ENCODE measurements around the gene OGFOD3.

The OGFOD3 gene

GRCh38 chr17:82346342-82347300 lies 71.8 kb downstream of the OGFOD3 start:
- TF ChIP-seq CTCF (IDR thresholded peaks at IDR 0.05; ENCODE audit: low read depth, low read length), result no peak
- H3K4me3 ChIP-seq (ENCODE audit: low read depth, low read length), result no peak overlapping the region

GRCh38 chr17:82345151-82345976 lies 73.0 kb downstream of the OGFOD3 start:
- H3K4me3 ChIP-seq (ENCODE audit: low read depth, low read length), result no peak overlapping the region
- TF ChIP-seq CTCF (IDR thresholded peaks at IDR 0.05; ENCODE audit: low read depth, low read length), result no peak

GRCh38 chr17:82344175-82344907 lies 74.0 kb downstream of the OGFOD3 start:
- no peak for TF ChIP-seq CTCF (IDR thresholded peaks at IDR 0.05; ENCODE audit: low read depth, low read length)
- no peak overlapping the region for H3K4me3 ChIP-seq (ENCODE audit: low read depth, low read length)

GRCh38 chr17:82343560-82343959 lies 74.8 kb downstream of the OGFOD3 start:
- no peak for TF ChIP-seq CTCF (IDR thresholded peaks at IDR 0.05; ENCODE audit: low read depth, low read length)
- H3K4me3 ChIP-seq (ENCODE audit: low read depth, low read length), result no peak overlapping the region

GRCh38 chr17:82342361-82343079 lies 75.9 kb downstream of the OGFOD3 start:
- TF ChIP-seq CTCF (IDR thresholded peaks at IDR 0.05; ENCODE audit: low read depth, low read length), result no peak

GRCh38 chr17:82339634-82340580 lies 78.5 kb downstream of the OGFOD3 start:
- no peak overlapping the region for H3K4me3 ChIP-seq (ENCODE audit: low read depth, low read length)
- no peak for TF ChIP-seq CTCF (IDR thresholded peaks at IDR 0.05; ENCODE audit: low read depth, low read length)

More at GRCh38 chr17:82342361-82343079, 75.9 kb downstream of the OGFOD3 start:
- H3K4me3 ChIP-seq (ENCODE audit: low read depth, low read length), result no peak overlapping the region

Measured in WI38 (cell line).